GM08714 (cell line): ENCODE data around the gene UBE3D.

Source experiments
- H3K4me3 ChIP-seq: fragments of 200-500 bp; sonication (Bioruptor generic); 2 replicates; pipeline ENCODE4 v1.5.1; 2014; ENCODE audit warnings: mild to moderate bottlenecking, low read length, inconsistent platforms
- ZNF274 ChIP-seq: IDR thresholded peaks from 2 replicates; pipeline ENCODE4 v1.6.1; 2012; ENCODE audit warnings: mild to moderate bottlenecking, low read depth, low read length

UBE3D gene

DNA sequence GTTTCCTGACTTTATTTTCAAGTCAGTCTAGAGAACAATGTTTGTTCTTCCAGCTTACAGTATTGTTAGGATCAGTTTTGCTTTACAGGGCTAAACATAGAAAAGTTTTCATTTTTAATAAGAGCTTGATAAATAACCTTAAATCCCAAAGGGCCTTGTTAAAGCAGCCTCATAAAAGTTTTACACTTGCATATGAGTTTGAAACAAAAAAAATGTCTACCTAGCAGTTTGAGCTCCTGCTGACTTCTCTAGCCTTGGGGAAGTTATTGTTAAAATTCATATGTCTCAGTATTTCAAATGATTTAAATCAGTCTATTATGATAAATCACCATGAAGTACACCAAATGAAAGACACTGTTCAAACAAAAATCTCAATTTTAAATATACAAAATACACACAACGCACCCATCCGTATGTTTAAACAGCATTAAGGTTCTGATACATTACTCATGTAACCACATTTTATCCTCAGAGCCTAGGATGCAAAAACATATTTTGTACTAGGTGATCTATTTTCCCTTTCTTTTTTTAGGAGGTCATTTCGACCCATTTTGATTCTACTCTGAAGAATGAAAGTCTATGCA, 87.2 kb downstream of the UBE3D start:
- no peak for TF ChIP-seq ZNF274
- H3K4me3 ChIP-seq, result no peak overlapping the region

- no peak for TF ChIP-seq ZNF274
- H3K4me3 ChIP-seq, result no peak overlapping the region
Observed at GRCh38 chr6:82976179-82976578, 89.5 kb downstream of the UBE3D start.

DNA sequence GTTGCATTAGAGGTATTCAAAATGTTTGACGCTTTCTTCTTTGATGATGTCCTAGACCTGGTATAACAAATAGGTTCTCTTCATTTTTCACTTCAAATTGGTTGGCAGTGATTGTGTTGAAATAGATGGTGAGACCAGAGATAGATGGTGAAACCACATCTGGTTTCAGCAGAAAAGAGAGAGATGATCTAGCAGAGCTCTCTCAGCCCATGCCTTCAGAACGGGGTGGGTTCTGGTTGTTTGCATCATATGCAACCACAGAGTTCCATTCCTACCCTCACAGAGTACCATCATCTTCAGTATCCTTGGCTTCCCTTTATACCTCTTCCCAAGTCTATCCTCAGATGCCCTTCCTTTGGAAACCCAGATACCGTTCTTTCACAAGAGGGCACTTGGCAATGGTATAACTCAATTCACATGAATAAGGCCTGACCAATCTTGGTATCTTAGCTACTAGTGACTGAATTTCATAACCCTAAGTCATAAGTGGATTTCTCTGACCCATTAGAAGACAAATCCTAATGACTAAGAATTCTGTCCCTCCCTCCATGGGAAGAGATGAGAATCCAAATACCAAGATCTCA, 93.7 kb downstream of the UBE3D start:
- H3K4me3 ChIP-seq, result no peak overlapping the region
- TF ChIP-seq ZNF274, result no peak

DNA sequence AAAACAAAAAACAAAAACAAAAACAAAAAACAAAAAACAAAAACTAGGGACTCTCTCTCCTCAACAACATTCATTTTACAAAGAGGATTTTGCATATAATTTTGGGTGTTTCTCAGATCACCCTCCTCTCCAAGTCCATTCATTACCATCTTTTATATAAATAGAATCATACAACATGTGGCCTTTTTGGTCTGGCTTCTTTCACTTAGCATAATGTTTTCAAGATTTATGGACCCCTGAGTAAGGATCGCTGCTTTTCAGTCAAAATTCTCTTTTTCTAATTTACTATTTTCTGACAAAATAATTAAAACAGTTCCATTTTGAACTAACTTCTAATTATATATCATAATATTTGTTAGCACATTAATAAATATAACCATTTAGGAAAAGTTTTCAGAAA, 94.8 kb downstream of the UBE3D start:
- no peak for TF ChIP-seq ZNF274

GRCh38 chr6:82968708-82969107, 96.9 kb downstream of the UBE3D start:
- H3K4me3 ChIP-seq, result no peak overlapping the region
- no peak for TF ChIP-seq ZNF274

More for the DNA sequence above, 94.8 kb downstream of the UBE3D start:
- H3K4me3 ChIP-seq, result no peak overlapping the region

DNA sequence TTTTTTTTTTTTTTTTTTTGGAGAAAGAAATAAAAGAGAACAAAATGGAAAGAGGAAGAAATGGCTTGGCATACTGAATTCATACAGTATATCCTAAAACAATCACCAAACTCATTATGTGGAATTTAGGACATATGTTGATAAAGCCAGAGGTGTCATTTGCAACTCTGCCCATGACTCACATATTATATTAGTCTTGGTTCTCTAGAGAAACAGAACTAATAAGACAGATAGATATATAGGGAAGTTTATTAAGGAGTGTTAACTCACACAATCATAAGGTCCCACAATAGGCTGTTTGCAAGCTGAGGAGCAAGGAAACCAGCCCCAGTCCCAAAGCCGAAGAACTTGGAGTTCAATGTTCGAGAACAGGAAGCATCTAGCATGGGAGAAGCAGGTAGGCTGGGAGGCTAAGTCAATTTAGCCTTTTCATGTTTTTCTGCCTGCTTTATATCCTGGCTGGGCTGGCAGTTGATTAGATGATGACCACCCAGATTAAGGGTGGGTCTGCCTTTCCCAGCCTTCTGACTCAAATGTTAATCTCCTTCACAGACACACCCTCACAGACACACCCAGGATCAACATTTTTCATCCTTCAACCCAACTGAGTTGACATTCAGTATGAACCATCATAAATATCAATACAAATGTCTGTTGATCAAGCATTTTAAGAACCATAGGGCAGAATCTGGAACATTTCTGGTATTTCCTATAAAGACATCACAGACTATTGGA, 102.3 kb downstream of the UBE3D start:
- no peak for TF ChIP-seq ZNF274
- no peak overlapping the region for H3K4me3 ChIP-seq

GRCh38 chr6:82959385-82959941, 106.2 kb downstream of the UBE3D start:
- TF ChIP-seq ZNF274, result no peak
- no peak overlapping the region for H3K4me3 ChIP-seq

- H3K4me3 ChIP-seq, result no peak overlapping the region
Observed at GRCh38 chr6:82958551-82958950, 107.1 kb downstream of the UBE3D start.

GRCh38 chr6:82957868-82958245, 107.8 kb downstream of the UBE3D start:
- no peak for TF ChIP-seq ZNF274
- no peak overlapping the region for H3K4me3 ChIP-seq

More at GRCh38 chr6:82958551-82958950, 107.1 kb downstream of the UBE3D start:
- TF ChIP-seq ZNF274, result no peak

DNA sequence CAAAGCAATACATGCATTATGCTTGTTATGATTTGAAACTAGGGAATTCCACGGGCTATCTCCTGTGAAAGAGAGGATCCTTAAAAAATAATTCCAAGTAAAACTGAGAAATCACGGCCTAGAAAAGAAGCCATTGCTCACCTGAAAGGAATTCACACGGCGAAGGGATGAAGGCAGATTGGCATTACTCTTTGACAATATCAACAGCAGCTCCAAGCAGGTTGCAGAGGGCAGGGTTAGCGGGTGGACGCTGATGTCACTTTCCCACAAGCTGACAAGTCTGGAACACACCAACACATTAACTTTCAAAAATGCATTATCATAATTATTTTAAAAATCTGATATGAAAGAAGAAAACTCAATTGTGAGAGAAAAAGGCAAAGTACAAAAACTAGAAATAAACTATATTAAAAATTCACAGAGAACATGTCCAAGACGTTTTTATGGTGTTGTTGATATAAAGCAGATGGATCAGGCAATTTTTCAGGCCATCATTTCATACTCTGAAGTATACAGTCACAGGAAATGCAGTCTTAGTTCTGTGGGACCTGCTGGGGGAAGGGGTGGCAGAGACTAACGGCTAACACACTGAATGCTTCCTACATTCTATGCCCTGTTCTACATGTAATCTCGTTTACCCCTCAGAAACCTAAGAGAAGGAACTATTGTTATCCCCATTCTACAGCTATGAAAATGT, 108.3 kb downstream of the UBE3D start:
- no peak for TF ChIP-seq ZNF274
- no peak overlapping the region for H3K4me3 ChIP-seq

GRCh38 chr6:82955841-82956240, 109.8 kb downstream of the UBE3D start:
- TF ChIP-seq ZNF274, result no peak
- H3K4me3 ChIP-seq, result no peak overlapping the region

DNA sequence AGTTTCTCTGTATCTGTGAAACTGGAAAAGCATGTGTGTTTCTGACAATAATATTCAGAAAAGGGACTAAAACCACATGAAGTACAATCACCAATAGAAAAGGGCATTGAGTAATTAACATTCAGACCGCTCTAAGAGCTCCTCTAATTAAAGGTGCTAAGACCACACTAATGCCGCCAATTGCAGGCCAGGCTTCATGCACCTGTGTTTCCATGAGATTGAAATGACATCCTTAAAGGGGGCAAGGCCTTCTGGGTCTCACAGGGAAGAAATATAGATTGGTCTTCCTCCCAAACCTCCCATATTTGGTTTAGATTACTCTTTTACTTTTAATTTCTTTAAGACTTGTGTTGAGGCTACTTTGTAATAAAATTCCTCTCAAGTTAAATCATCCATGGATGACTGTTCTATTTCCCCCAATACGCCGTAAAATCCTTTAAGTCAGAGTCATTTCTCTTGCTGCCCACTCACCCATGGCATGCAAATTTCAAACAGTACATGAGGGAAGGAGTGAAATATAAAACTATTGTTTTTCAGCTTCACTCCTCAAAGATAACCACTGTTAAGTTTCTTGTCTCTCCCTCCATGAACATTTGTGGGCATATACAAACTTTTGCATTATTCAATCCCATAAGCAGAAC, 110.6 kb downstream of the UBE3D start:
- H3K4me3 ChIP-seq, result no peak overlapping the region
- TF ChIP-seq ZNF274, result no peak

DNA sequence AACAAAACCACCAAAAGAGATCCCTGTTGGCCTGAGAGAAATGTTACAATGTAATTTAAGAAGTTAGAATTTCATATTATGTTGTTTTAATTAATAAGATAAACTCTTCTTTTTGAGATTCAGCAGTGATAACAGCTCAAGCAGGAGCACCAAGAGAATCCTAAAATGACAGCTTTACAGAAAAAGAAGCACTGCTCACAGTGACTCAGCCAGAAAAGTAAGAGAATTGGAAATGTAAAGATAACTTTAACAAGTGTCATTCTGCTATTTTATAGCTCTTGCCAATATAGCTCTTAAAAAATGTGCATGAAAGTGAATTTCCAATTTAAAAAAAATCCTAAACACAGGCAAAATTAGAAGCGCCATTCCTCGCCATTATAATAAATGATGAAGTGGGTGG, 111.3 kb downstream of the UBE3D start:
- no peak overlapping the region for H3K4me3 ChIP-seq
- TF ChIP-seq ZNF274, result no peak

GRCh38 chr6:82953871-82954270, 111.8 kb downstream of the UBE3D start:
- H3K4me3 ChIP-seq, result no peak overlapping the region
- TF ChIP-seq ZNF274, result no peak

- no peak overlapping the region for H3K4me3 ChIP-seq
- TF ChIP-seq ZNF274, result no peak
Observed at GRCh38 chr6:82951935-82952334, 113.7 kb downstream of the UBE3D start.
